Activated CD4-positive, alpha-beta memory T cell treated with anti-CD3 and anti-CD28 coated beads for 36 hours (primary cell): ENCODE data around the gene TTLL9. TPM values are rescaled to one million over a fixed set of nuclear protein-coding genes. Genes with fewer than 3 reads are reported as not detected.
"Not testable (repeated sequence)": the region's sequence is repeated elsewhere in the genome, so short reads cannot be mapped to it uniquely, and the experiment has no call there.

ENCODE experiments used
- CTCF ChIA-PET: fragments of 350-600 bp; sonication (Branson Sonifier 250); formaldehyde crosslinking; loops from one replicate; lab custom pipeline; 2021; ENCODE audit warnings: antibody characterized with exemption, inconsistent platforms; lab: Charles Lee
- POLR2A ChIA-PET: fragments of 350-600 bp; sonication (Branson Sonifier 250); formaldehyde crosslinking; loops from one replicate; lab custom pipeline; 2021; ENCODE audit warnings: antibody characterized with exemption; lab: Charles Lee
- DNase-seq: peaks from one replicate; pipeline ENCODE4 v3.0.0-alpha.2; 2020
- H3K27ac Mint-ChIP-seq: one replicate; pipeline ENCODE4 v1.8.0; 2021; ENCODE audit warnings: mixed read lengths
- H3K27me3 Mint-ChIP-seq: one replicate; pipeline ENCODE4 v1.8.0; 2021; ENCODE audit warnings: mixed read lengths
- H3K36me3 Mint-ChIP-seq: one replicate; pipeline ENCODE4 v1.8.0; 2021; ENCODE audit warnings: mixed read lengths
- H3K4me1 Mint-ChIP-seq: one replicate; pipeline ENCODE4 v1.8.0; 2021; ENCODE audit warnings: low read depth, mixed read lengths
- H3K4me3 Mint-ChIP-seq: one replicate; pipeline ENCODE4 v1.8.0; 2021; ENCODE audit warnings: mild to moderate bottlenecking, mixed read lengths
- H3K9me3 Mint-ChIP-seq: one replicate; pipeline ENCODE4 v1.8.0; 2021; ENCODE audit warnings: mixed read lengths
- intact Hi-C: fragments of 100-400 bp; cut with micrococcal nuclease; formaldehyde crosslinking; loops from one replicate; pipeline ENCODE4 v1.15.1; 2023
- total RNA-seq, 2 experiments: library from RNA; stranded (reverse); gene quantifications; one replicate each; pipeline ENCODE4 v1.2.3, GENCODE V29; 2021

Gene TTLL9
- total RNA-seq, 2 experiments from 2014 or later: not detected

DNA sequence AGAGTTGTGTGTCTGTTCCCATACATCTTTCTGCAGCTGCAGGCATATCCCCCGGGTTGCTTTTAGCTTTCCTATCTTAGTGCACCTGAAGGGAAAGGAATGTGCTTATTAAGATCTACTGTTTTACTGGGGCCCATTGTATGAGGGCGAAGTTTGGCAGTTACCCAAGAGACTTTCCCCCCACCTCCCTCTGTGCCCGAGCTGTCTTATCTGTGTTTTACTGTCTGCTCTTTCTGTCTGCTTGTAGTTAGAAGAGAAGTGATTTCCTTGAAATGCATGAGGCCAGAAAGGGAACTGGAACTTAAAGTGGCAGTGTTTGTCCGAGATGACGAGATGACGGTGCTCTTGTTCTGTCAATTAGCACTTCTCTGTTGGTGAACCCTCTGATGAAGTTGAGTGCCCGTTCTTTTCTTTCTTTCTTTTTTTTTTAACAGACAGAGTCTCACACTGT is 47.6 kb downstream of the TTLL9 start:
- H3K4me1 Mint-ChIP-seq, intact Hi-C loops, H3K27ac Mint-ChIP-seq, H3K9me3 Mint-ChIP-seq, DNase-seq, H3K36me3 Mint-ChIP-seq, H3K4me3 Mint-ChIP-seq, CTCF ChIA-PET, POLR2A ChIA-PET: not testable (repeated sequence)
- peaks cover 17% of the 10 kb centered on the region for H3K27me3 Mint-ChIP-seq

DNA sequence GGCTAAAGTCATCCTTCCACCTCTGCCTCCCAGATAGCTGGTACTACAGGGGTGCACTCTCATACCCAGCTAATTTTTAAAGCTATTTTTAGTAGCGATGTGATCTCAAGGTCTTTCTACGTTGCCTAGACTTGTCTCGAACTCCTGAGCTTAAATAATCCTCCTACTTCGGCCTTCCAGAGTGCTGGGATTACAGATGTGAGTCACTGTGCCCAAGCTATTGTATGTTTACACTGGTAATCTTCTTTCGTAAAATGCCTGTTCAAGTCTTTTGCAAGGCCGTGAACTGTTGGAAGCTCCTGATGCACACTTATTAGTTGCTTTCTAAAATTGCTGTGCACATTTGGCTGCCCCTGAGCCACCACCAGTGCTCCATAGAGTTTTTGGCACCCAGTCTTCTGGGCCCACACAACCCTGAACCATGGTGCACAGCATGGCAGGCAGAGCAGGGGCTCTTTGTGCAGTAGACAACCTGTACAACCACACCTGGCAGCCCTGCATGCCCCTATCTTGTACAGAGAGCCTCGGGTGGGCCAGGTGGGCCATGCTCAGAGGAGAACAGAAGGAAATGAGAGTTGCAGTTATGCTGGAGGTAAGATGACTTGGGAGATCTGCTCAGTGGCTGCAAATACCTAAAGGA is 48.2 kb downstream of the TTLL9 start:
- intact Hi-C loops: no loop called here
- H3K36me3 Mint-ChIP-seq: no peaks in the 10 kb centered on the region
- no peak for DNase-seq
- H3K4me3 Mint-ChIP-seq: no peak overlapping the region
- peaks cover 17% of the 10 kb centered on the region for H3K27me3 Mint-ChIP-seq
- no peaks in the 10 kb centered on the region for H3K4me1 Mint-ChIP-seq
- ChIA-PET CTCF (interaction anchor here (1.2 to 1.5 kb wide), 2 partner anchors 66 to 172 kb away, joined by 3 to 5 read pairs; no protein-coding TSS in a partner anchor), POLR2A (no interaction called here)
- no peaks in the 10 kb centered on the region for H3K9me3 Mint-ChIP-seq
- no peak overlapping the region for H3K27ac Mint-ChIP-seq

DNA sequence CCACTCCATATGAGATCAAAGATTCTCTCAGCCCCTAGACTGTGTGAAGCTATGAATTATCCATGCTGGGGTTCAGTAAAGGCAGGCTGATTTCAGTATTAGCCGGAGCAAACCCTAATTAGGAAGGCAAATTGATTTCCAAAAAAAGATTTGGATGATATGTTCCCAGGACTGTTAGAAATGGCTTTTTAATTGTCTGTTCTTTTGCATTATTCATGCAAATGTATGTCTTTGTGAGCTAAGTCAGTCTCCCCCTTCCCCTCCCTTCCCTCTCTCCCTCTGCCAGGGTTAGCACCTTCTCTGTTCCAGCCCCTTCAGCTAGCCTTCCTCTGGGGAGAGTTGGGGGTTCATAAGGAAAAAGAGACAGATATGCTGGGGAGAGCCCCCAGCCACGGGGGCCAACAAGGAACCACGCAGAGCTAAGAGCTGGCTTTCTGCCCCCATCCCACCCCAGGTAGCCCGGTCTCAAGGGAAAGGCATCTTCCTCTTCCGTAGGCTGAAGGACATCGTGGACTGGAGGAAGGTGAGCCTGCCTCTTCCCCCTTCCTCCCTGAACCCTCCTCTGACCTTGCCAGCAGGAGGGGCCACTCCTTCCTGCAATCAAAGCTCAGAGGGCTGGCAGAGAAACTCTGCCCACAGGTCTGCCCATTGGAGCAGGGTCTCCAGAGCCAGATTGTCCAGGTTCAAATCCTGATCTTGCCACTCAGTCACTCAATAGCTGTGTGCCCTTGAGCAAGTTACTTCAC is 49.1 kb downstream of the TTLL9 start:
- H3K36me3 Mint-ChIP-seq: no peaks in the 10 kb centered on the region
- CTCF ChIA-PET: interaction anchor here (1.2 to 1.5 kb wide), 2 partner anchors 67 to 171 kb away, joined by 3 to 5 read pairs; no protein-coding TSS in a partner anchor
- DNase-seq: no peak
- H3K27me3 Mint-ChIP-seq: peaks cover 25% of the 10 kb centered on the region
- no peak overlapping the region for H3K4me3 Mint-ChIP-seq
- POLR2A ChIA-PET: no interaction called here
- H3K4me1 Mint-ChIP-seq: no peaks in the 10 kb centered on the region
- intact Hi-C loops: no loop called here
- H3K9me3 Mint-ChIP-seq: no peaks in the 10 kb centered on the region
- no peak overlapping the region for H3K27ac Mint-ChIP-seq

DNA sequence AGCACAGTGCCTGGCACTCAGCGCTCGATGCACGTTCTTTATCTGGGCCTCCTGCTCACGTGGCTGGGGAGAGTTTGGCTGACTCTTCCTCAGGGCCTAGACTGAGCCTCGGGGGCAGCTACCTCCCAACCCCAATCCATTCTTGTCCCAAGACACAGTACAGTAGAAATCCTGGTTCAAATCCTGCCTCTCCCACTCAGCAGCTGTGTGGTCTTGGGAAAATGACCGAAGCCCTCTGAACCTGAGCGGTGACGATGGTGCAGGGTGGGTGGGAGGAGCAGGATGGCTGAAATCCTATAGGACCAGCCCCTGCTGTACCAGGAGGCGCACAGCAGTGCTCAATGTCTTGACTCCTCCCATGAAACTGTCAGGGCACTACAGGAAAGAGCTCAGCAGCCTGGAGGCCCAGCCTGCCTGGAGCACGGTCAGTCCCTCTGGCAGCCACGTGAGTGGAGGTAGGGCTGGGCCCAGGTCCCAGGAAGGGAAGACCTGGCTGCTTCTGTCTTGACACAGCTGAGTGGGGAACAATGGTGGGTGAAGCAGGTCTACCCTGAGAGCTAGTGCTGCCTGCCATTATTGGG is 49.9 kb downstream of the TTLL9 start:
- intact Hi-C loops: no loop called here
- POLR2A ChIA-PET: no interaction called here
- Mint-ChIP-seq H3K36me3 (no peaks in the 10 kb centered on the region), H3K4me3 (no peak overlapping the region), H3K4me1 (no peaks in the 10 kb centered on the region), H3K9me3 (no peaks in the 10 kb centered on the region), H3K27ac (no peak overlapping the region), H3K27me3 (peaks cover 25% of the 10 kb centered on the region)
- DNase-seq: no peak
- CTCF ChIA-PET: no interaction called here

DNA sequence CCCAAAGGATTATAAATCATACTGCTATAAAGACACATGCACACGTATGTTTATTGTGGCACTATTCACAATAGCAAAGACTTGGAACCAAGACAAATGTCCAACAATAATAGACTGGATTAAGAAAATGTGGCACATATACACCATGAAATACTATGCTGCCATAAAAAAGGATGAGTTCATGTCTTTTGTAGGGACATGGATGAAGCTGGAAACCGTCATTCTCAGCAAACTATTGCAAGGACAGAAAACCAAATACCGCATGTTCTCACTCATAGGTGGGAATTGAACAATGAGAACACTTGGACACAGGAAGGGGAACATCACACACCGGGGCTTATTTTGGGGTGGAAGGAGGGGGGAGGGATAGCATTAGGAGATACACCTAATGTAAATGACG is 51.0 kb downstream of the TTLL9 start:
- H3K4me3 Mint-ChIP-seq, DNase-seq, H3K9me3 Mint-ChIP-seq, POLR2A ChIA-PET, H3K27ac Mint-ChIP-seq, intact Hi-C loops, H3K4me1 Mint-ChIP-seq, H3K36me3 Mint-ChIP-seq: not testable (repeated sequence)
- CTCF ChIA-PET: interaction anchor here (0.7 kb wide), 1 partner anchor 70 kb away, joined by 4 read pairs; no protein-coding TSS in a partner anchor
- peaks cover 31% of the 10 kb centered on the region for H3K27me3 Mint-ChIP-seq

DNA sequence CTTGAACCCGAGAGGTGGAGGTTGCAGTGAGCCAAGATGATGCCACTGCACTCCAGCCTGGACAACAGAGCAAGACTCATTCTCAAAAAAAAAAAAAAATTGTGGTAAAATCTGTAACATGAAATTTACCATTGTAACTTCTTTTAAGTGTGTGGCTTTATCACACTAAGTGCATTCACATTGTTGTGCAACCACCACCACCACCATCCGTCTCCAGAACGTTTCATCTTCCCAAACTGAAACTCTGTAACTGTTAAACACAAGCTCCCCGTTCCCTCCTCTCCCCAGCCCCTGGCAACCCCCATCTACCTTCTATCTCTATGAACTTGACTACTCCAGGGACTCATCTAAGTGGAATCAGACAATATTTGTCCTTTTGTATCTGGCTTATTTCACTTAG is 51.7 kb downstream of the TTLL9 start:
- CTCF ChIA-PET: interaction anchor here (0.7 to 1.4 kb wide), 2 partner anchors 69 to 99 kb away, joined by 4 read pairs; no protein-coding TSS in a partner anchor
- H3K36me3 Mint-ChIP-seq: no peaks in the 10 kb centered on the region
- peaks cover 31% of the 10 kb centered on the region for H3K27me3 Mint-ChIP-seq
- H3K9me3 Mint-ChIP-seq: no peaks in the 10 kb centered on the region
- no peaks in the 10 kb centered on the region for H3K4me1 Mint-ChIP-seq
- intact Hi-C loops: no loop called here
- no peak for DNase-seq
- no peak overlapping the region for H3K4me3 Mint-ChIP-seq
- POLR2A ChIA-PET: no interaction called here
- H3K27ac Mint-ChIP-seq: no peak overlapping the region

DNA sequence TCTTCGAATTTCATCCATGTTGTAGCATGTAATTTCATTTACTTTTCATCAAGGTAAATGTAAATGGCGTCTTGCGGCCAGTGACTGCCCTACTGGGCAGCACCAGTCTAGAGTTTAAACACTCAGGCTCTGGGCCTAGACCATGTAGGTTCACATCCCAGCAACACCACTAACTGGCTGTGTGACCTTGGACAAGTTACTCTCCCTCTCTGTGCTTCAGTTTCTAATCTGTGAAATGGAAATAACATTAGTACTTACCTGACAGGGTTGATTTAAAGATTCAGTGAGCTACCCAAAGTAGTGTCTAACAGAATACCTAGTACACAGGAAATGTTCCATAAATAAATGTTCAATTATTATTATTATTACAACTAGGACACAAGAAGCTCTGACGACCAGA is 52.2 kb downstream of the TTLL9 start:
- H3K27me3 Mint-ChIP-seq: peaks cover 31% of the 10 kb centered on the region
- H3K4me3 Mint-ChIP-seq: no peak overlapping the region

DNA sequence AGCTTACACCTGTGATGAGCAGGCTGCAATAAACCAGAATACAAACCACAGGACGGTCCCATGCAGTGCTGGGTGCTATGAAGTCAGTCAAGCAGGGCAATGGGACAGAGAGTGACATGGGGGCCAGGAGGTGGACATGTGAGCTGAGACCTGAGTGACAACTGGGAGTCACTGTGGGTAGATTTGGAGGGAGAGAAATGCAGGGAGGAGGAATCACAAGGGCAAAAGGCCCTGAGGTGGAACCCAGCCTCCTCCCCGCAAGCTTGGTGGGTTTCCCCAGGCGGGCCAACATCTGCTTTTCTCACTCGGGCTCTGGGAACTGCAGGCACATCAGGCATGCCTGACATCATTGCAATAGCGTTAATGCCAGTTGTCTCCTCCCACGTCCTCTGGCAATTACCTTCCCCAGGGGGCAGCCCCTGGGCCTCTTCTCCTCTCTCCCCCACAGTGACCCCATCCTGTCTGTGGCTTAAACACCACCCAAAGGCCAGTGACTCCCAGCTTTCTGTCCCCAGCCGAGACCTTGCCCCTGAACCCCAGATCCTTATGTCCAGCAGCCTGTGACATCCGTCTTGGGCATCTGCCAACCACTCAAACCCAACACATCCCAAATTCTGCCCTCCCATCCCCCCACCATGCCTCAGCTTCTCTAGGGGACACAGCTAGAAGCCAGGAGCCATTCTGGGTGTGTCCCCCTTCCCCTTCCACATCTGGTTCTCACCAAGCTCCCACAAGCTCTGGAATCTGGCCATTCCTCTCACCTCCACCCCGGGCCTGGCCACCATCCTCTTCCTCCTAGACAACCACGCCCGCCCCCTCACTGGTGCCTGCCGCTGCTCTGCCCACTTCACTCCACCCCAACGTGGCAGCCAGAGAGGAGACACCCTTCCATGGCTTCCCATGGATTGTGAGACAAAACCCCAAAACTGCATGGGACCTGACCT is 53.2 kb downstream of the TTLL9 start:
- no peak overlapping the region for H3K27ac Mint-ChIP-seq
- POLR2A ChIA-PET: interaction anchor here (0.9 kb wide), 1 partner anchor 12 kb away, joined by 3 read pairs; no protein-coding TSS in a partner anchor
- CTCF ChIA-PET: interaction anchor here (1.4 kb wide), 1 partner anchor 101 kb away, joined by 4 read pairs; no protein-coding TSS in a partner anchor
- H3K36me3 Mint-ChIP-seq: no peaks in the 10 kb centered on the region
- no peaks in the 10 kb centered on the region for H3K9me3 Mint-ChIP-seq
- H3K4me1 Mint-ChIP-seq: no peaks in the 10 kb centered on the region
- no peak overlapping the region for H3K4me3 Mint-ChIP-seq
- intact Hi-C loops: no loop called here
- H3K27me3 Mint-ChIP-seq: peaks cover 28% of the 10 kb centered on the region
- peak; percentile 18 for DNase-seq

More for the DNA sequence above, 52.2 kb downstream of the TTLL9 start:
- no peaks in the 10 kb centered on the region for H3K4me1 Mint-ChIP-seq
- no peak for DNase-seq
- CTCF ChIA-PET: interaction anchor here (1.4 kb wide), 1 partner anchor 100 kb away, joined by 4 read pairs; no protein-coding TSS in a partner anchor
- no peaks in the 10 kb centered on the region for H3K36me3 Mint-ChIP-seq
- no peaks in the 10 kb centered on the region for H3K9me3 Mint-ChIP-seq
- POLR2A ChIA-PET: no interaction called here
- no peak overlapping the region for H3K27ac Mint-ChIP-seq
- intact Hi-C loops: no loop called here

DNA sequence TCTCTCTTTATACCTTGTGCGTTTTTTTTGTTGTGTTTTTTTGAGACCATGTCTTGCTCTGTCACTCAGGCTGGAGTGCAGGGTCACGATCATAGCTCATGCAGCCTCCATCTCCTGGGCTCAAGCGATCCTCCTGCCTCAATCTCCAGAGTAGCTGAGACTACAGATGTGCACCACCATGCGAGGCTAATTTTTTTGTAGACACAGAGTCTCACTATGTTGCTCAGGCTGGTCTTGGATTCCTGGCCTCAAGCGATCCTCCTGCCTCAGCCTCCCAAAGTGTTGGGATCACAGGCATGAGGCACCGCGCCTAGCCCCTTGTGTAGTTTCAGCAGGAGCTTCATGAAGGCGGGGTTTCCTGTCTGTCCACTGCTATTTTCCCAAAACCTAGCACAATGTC is 54.1 kb downstream of the TTLL9 start:
- Mint-ChIP-seq H3K27ac (no peak overlapping the region), H3K9me3 (no peaks in the 10 kb centered on the region), H3K4me3 (no peak overlapping the region), H3K4me1 (no peaks in the 10 kb centered on the region), H3K36me3 (no peaks in the 10 kb centered on the region), H3K27me3 (peaks cover 24% of the 10 kb centered on the region)
- DNase-seq: no peak
- intact Hi-C loops: no loop called here
- CTCF ChIA-PET: no interaction called here
- POLR2A ChIA-PET: no interaction called here

DNA sequence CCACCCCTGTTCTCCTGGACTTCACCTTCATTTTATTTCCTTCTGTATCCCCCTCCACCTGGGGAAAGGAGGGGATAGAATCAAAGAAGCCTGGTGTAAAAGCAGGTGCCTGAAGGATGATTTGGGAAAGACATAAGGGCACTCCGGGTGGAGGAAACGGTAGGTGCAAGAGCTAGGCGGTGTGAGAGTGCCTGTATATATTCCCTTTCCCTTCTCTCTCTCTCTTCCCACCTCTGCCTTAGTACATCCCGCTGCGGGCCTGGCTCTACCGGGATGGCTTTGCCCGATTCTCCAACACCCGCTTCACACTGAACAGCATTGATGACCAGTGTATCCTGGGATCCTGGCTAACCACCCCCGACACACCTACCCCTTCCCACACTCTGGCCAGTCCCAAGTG is 55.2 kb downstream of the TTLL9 start:
- intact Hi-C loops: no loop called here
- ChIA-PET POLR2A (no interaction called here), CTCF (no interaction called here)
- Mint-ChIP-seq H3K27me3 (peaks cover 19% of the 10 kb centered on the region), H3K4me1 (no peaks in the 10 kb centered on the region), H3K36me3 (no peaks in the 10 kb centered on the region), H3K9me3 (no peaks in the 10 kb centered on the region), H3K27ac (no peak overlapping the region), H3K4me3 (no peak overlapping the region)
- DNase-seq: no peak

DNA sequence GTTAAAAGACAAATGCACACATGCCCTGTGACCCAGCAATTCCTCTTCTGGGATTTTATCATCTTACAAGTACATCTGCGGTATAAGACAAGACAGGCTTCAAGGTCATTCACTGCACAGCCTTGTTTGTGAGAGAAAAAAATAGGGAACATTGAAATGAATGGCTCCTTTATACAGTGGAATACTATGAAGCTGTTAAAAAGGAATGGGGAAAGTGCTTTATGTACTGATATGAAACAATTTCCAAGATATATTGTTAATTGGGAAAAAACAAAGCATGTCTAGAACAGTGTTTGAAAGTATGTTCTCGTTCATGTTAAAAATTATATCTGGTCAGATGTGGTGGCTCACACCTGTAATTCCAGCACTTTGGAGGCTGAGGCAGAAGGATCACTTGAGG is 56.1 kb downstream of the TTLL9 start:
- Mint-ChIP-seq H3K27me3 (peaks cover 19% of the 10 kb centered on the region), H3K4me1 (no peaks in the 10 kb centered on the region), H3K36me3 (no peaks in the 10 kb centered on the region), H3K27ac (no peak overlapping the region), H3K9me3 (no peaks in the 10 kb centered on the region), H3K4me3 (no peak overlapping the region)
- no peak for DNase-seq
- ChIA-PET CTCF (no interaction called here), POLR2A (no interaction called here)
- intact Hi-C loops: no loop called here
